ENCODE measurements around the gene XPNPEP1.
"Not testable (repeated sequence)": the region's sequence is repeated elsewhere in the genome, so short reads cannot be mapped to it uniquely, and the experiment has no call there.

XPNPEP1 gene

GRCh38 chr10:109922358-109922975 lies 844 bp downstream of the XPNPEP1 start:
- DNase-seq, result no peak

- DNase-seq, result no peak
Measured at GRCh38 chr10:109920016-109920415, 3.3 kb downstream of the XPNPEP1 start.

- DNase-seq, result no peak
Measured at GRCh38 chr10:109919220-109919619, 4.1 kb downstream of the XPNPEP1 start.

- not testable (repeated sequence) for DNase-seq
Measured at GRCh38 chr10:109918707-109919106, 4.6 kb downstream of the XPNPEP1 start.

- DNase-seq, result no peak
Measured at GRCh38 chr10:109915566-109915965, 7.7 kb downstream of the XPNPEP1 start.

GRCh38 chr10:109914966-109915365 lies 8.3 kb downstream of the XPNPEP1 start:
- DNase-seq, result peak; percentile 92

GRCh38 chr10:109913306-109913892 lies 9.9 kb downstream of the XPNPEP1 start:
- DNase-seq, result no peak

- DNase-seq, result peak; percentile 86
Measured at GRCh38 chr10:109912335-109913281, 10.7 kb downstream of the XPNPEP1 start.

GRCh38 chr10:109911903-109912302 lies 11.4 kb downstream of the XPNPEP1 start:
- DNase-seq, result no peak

- DNase-seq, result no peak
Measured at GRCh38 chr10:109906316-109906715, 17.0 kb downstream of the XPNPEP1 start.

- DNase-seq, result no peak
Measured at GRCh38 chr10:109904397-109904796, 18.9 kb downstream of the XPNPEP1 start.

GRCh38 chr10:109902992-109903947 lies 20.0 kb downstream of the XPNPEP1 start:
- peak; percentile 60 for DNase-seq

GRCh38 chr10:109899356-109900331 lies 23.7 kb downstream of the XPNPEP1 start:
- no peak for DNase-seq

- no peak for DNase-seq
Measured at GRCh38 chr10:109898666-109899355, 24.5 kb downstream of the XPNPEP1 start.

GRCh38 chr10:109898007-109898406 lies 25.3 kb downstream of the XPNPEP1 start:
- DNase-seq, result no peak

GRCh38 chr10:109895848-109896247 lies 27.5 kb downstream of the XPNPEP1 start:
- DNase-seq, result no peak

GRCh38 chr10:109895095-109895818 lies 28.1 kb downstream of the XPNPEP1 start:
- DNase-seq, result no peak

GRCh38 chr10:109894516-109894915 lies 28.8 kb downstream of the XPNPEP1 start:
- peak; percentile 42 for DNase-seq

- DNase-seq, result no peak
Measured at GRCh38 chr10:109893386-109893785, 29.9 kb downstream of the XPNPEP1 start.

GRCh38 chr10:109892931-109893330 lies 30.4 kb downstream of the XPNPEP1 start:
- DNase-seq, result no peak
